Anterior cingulate cortex (tissue), 58 donors: Measurements from ENCODE around the gene OR2AJ1.

Source experiments
- DNase-seq, 58 donors: peaks; one replicate each; lab custom pipeline; 2025; lab: John Stamatoyannopoulos, UW

The OR2AJ1 gene

GRCh38 chr1:247953408-247953807 is 28.7 kb downstream of the OR2AJ1 start:
- DNase-seq, result no peak

GRCh38 chr1:247961791-247962190 is 37.1 kb downstream of the OR2AJ1 start:
- DNase-seq, result no peak

- DNase-seq, result no peak
Measured at GRCh38 chr1:247962911-247963588, 38.4 kb downstream of the OR2AJ1 start.

DNA sequence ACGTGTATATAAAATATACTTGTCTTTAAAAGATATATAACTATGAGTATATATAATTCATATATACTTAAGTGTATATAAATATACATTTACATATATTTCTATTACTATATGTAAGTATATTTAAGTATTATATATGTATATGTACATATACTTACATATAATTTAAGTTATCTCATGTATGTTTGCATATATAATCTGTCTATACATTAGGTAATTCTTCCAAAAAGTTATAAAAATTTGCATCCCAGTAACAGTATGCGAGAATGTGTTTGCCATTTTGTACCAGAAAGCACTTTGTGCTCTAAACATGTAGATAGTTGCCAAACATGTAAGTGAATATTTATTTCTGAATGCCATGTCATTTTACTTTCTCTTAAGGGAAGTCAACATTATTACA is 40.2 kb downstream of the OR2AJ1 start, which contains the start of gene OR2AK2:
OR2AK2 (plus strand) TSS at position 301 of the 400 bp plus-strand sequence. CDS start 144 bp downstream, outside the sequence.
- no peak for DNase-seq

GRCh38 chr1:247966532-247967204 is 42.0 kb downstream of the OR2AJ1 start:
- no peak for DNase-seq
